Transverse colon (tissue), 4 donors: ENCODE data around the gene TRIM7. TPM values are rescaled to one million over a fixed set of nuclear protein-coding genes. Genes with fewer than 3 reads are reported as not detected.
"Not testable (repeated sequence)": the region's sequence is repeated elsewhere in the genome, so short reads cannot be mapped to it uniquely, and the experiment has no call there.

ENCODE experiments used
- DNase-seq: peaks from one replicate; pipeline ENCODE4 v3.0.0-alpha.2; 2019
- H3K27ac ChIP-seq, 4 donors: fragments of 200-600 bp; sonication (generic); 2 replicates each; pipeline ENCODE4 v1.5.1; 2016 to 2018; ENCODE audit warnings: inconsistent platforms in 4 of 4
- H3K27me3 ChIP-seq: fragments of 200-600 bp; sonication (generic); 2 replicates; pipeline ENCODE4 v1.5.1; 2017; ENCODE audit warnings: inconsistent platforms
- H3K36me3 ChIP-seq, 4 donors: fragments of 200-600 bp; sonication (generic); 2 replicates each; pipeline ENCODE4 v1.5.1; 2017 to 2019; ENCODE audit warnings: inconsistent platforms in 4 of 4
- H3K4me1 ChIP-seq, 4 donors: fragments of 200-600 bp; sonication (generic); 2 replicates each; pipeline ENCODE4 v1.5.1; 2017 to 2020; ENCODE audit warnings: inconsistent platforms in 4 of 4
- H3K4me3 ChIP-seq, 4 donors: fragments of 200-600 bp; sonication (generic); 1 replicate in 1 of 4; 2 replicates in 3 of 4; pipeline versions ENCODE4 v1.5.1 to v1.6.1; 2017 to 2019; ENCODE audit warnings: inconsistent platforms in 4 of 4
- H3K9me3 ChIP-seq, 2 donors: fragments of 200-600 bp; sonication (generic); 2 replicates each; pipeline ENCODE4 v1.5.1; 2017 to 2019; ENCODE audit warnings: inconsistent platforms in 2 of 2
- CTCF ChIP-seq, 5 experiments: fragments of 200-600 bp in 3 of 5; fragments of 450-650 bp in 2 of 5; sonication (generic) in 3 of 5; IDR thresholded peaks; 1 replicate in 2 of 5; 2 replicates in 3 of 5; pipeline ENCODE4 v1.5.1; 2016 to 2017; ENCODE audit warnings: antibody characterized with exemption in 5 of 5, inconsistent platforms in 3 of 5, mild to moderate bottlenecking in 2 of 5, moderate library complexity in 1 of 5
- EP300 ChIP-seq: sonication (generic); formaldehyde crosslinking; IDR thresholded peaks from one replicate; pipeline ENCODE4 v1.6.1; 2017; ENCODE audit warnings: antibody characterized with exemption, low read depth
- POLR2A ChIP-seq: fragments of 450-650 bp; IDR thresholded peaks from one replicate; pipeline ENCODE4 v1.6.1; 2016; ENCODE audit warnings: antibody characterized with exemption, mild to moderate bottlenecking, moderate library complexity
- POLR2AphosphoS5 ChIP-seq, 3 donors: sonication (generic); formaldehyde crosslinking; IDR thresholded peaks; one replicate each; pipeline ENCODE4 v1.6.1; 2016; ENCODE audit warnings: antibody characterized with exemption in 3 of 3
- WGBS, 2 donors: methylation state at CpG; one replicate each; pipeline ENCODE4 v1.1.5; 2018; ENCODE audit warnings: low coverage in 1 of 2; 5-methylcytosine and 5-hydroxymethylcytosine counted together
- in situ Hi-C, 4 donors: fragments of 200-750 bp; cut with MboI; loops; one replicate each; pipeline versions ENCODE4 v1.15.0 to v1.15.1; 2017; ENCODE audit warnings: low sequenced_read_pairs in 3 of 4, low pct_ligation_motif_present in 1 of 4, low pct_unique_long_range_greater_than_20kb in 1 of 4
- intact Hi-C: fragments of 100-400 bp; cut with DNase I; formaldehyde crosslinking; loops from one replicate; pipeline ENCODE4 v1.15.1; 2023; ENCODE audit warnings: low total_unique reads
- small RNA-seq, 4 donors: library from RNA; depleted of rRNA; stranded (forward); fragments of <200 nt; gene quantifications; one replicate each; pipeline ENCODE3, GENCODE V24; 2016
- total RNA-seq, 4 donors: library from RNA; depleted of rRNA; stranded (reverse); fragments of >200 nt; gene quantifications; one replicate each; pipeline ENCODE4 v1.1.0, GENCODE V29; 2016

The TRIM7 gene
- total RNA-seq, 4 donors from 2014 or later: 2.5 to 16.7 (median 7.5) TPM; not detected in 1

GRCh38 chr5:181149355-181149754 is 55.6 kb downstream of the TRIM7 start:
- Histone ChIP-seq H3K27me3 (peaks cover 31% of the 10 kb centered on the region), H3K4me1 (no peaks in the 10 kb centered on the region), H3K36me3 (no peaks in the 10 kb centered on the region), H3K27ac (no peak overlapping the region), H3K9me3 (no peaks in the 10 kb centered on the region), H3K4me3 (no peak overlapping the region)
- in situ Hi-C loops: no loop called here
- intact Hi-C loops: no loop called here
- WGBS, 2 donors: 80 to 86% methylated on average over 2 to 6 of the region's 6 CpGs
- TF ChIP-seq EP300 (no peak), POLR2A (no peak), CTCF (IDR thresholded peaks at IDR 0.05) (no peak)
- no peak for DNase-seq

GRCh38 chr5:181146927-181147636 is 57.9 kb downstream of the TRIM7 start, which contains the start of gene OR2V2:
Gene OR2V2 (plus strand): TSS chr5:181147586. CDS start chr5:181154943, 7,357 bp downstream.
- H3K9me3 ChIP-seq, H3K4me3 ChIP-seq, DNase-seq, intact Hi-C loops, H3K27ac ChIP-seq, in situ Hi-C loops, H3K36me3 ChIP-seq, H3K4me1 ChIP-seq: not testable (repeated sequence)
- WGBS, 2 donors: 50 to 62% methylated on average over 3 to 7 of the region's 7 CpGs
- peaks cover 38% of the 10 kb centered on the region for H3K27me3 ChIP-seq

- no peak overlapping the region for H3K27ac ChIP-seq
- H3K9me3 ChIP-seq: no peaks in the 10 kb centered on the region
- no peaks in the 10 kb centered on the region for H3K4me1 ChIP-seq
- in situ Hi-C loops (no loop called here), intact Hi-C loops (no loop called here)
- DNase-seq: no peak
- WGBS, 2 donors: 42 to 53% methylated on average over 1 of the region's 1 CpG
- TF ChIP-seq EP300 (no peak), POLR2A (no peak), CTCF (IDR thresholded peaks at IDR 0.05) (no peak), POLR2AphosphoS5 (IDR thresholded peaks at IDR 0.05) (no peak)
- H3K27me3 ChIP-seq: peaks cover 32% of the 10 kb centered on the region
- H3K4me3 ChIP-seq: no peak overlapping the region
- H3K36me3 ChIP-seq: no peaks in the 10 kb centered on the region
These were observed 59.9 kb downstream of the TRIM7 start for GRCh38 chr5:181145133-181145532.

Small RNAs within 50 kb of the gene (small RNA-seq; reads per million reads assigned to genes)
- 0 reads per million in 4 donors for gene MIR4638
- 0 reads per million in 4 donors for gene SNORD95
- gene SNORD96A: 0 reads per million in 4 donors

Other genes with a start within 250 kb of the TRIM7 start
- gene BTNL3, start 216.3 kb downstream of the TRIM7 start, total RNA-seq: 100 to 1,000 TPM in 1 of 4 donors, 10 to 100 TPM in 3; 15.7 to 146 (median 34.7) TPM
- 10 to 100 TPM in 3 of 4 donors, 1 to 10 TPM in 1; 2.5 to 96.5 (median 15.4) TPM for gene BTNL9, start 164.9 kb downstream of the TRIM7 start, total RNA-seq
- gene OR2V1, start 74.0 kb downstream of the TRIM7 start, total RNA-seq: not detected
- not detected for gene OR2V2, start 57.6 kb downstream of the TRIM7 start, total RNA-seq
- 10 to 100 TPM; 17.9 to 23.9 (median 18.7) TPM for gene TRIM41, start 18.1 kb upstream of the TRIM7 start, total RNA-seq
- gene RACK1, start 38.7 kb upstream of the TRIM7 start, total RNA-seq: 1,000 to 10,000 TPM; 1,633 to 1,930 (median 1,753) TPM
- gene TRIM52, start 55.9 kb upstream of the TRIM7 start, total RNA-seq: 10 to 100 TPM; 14.7 to 24.3 (median 20.4) TPM
- not detected for gene OR4F3, start 162.1 kb upstream of the TRIM7 start, total RNA-seq